GM12878 (cell line): ENCODE measurements around the gene TARBP2. TPM values are rescaled to one million over a fixed set of nuclear protein-coding genes. Genes with fewer than 3 reads are reported as not detected.

Source experiments
- ATAC-seq: fragments of 200-7000 bp; cut with Tn5 transposase; 3 replicates; pipeline ENCODE4 v1.9.1; 2020; ENCODE audit warnings: mild to moderate bottlenecking, moderate library complexity
- BruUV-seq: library from RNA; stranded (reverse); fragments of 400-500 nt; replicated peaks from 2 replicates; lab custom pipeline; 2021; lab: Mats Ljungman, UMichigan
- CTCF ChIA-PET: fragments of 300-600 bp; sonication (Branson Sonifier 250); formaldehyde crosslinking; extraction: SDS; loops from one replicate; lab custom pipeline; 2021; ENCODE audit warnings: inconsistent platforms; lab: Yijun Ruan, JAX
- POLR2A ChIA-PET: fragments of 350-600 bp; formaldehyde crosslinking; extraction: SDS; loops from one replicate; lab custom pipeline; 2021; ENCODE audit warnings: inconsistent platforms; lab: Charles Lee
- RAD21 ChIA-PET: fragments of 300-600 bp; sonication (Branson Sonifier 250); formaldehyde crosslinking; loops from one replicate; lab custom pipeline; 2023; ENCODE audit warnings: antibody characterized with exemption; ENCODE audit not compliant: unreplicated experiment; lab: Charles Lee
- SMC1A ChIA-PET: fragments of 300-600 bp; sonication (Branson Sonifier 250); formaldehyde crosslinking; loops from one replicate; lab custom pipeline; 2023; ENCODE audit not compliant: unreplicated experiment, uncharacterized antibody; lab: Charles Lee
- DNase-seq: peaks from one replicate; pipeline ENCODE4 v3.0.0-alpha.2; 2011; ENCODE audit warnings: low read depth, low spot score
- FAIRE-seq: peaks from 3 replicates; lab custom pipeline; 2011; peaks lifted over from hg19 to GRCh38; lab: Jason Lieb, UNC
- H2AFZ ChIP-seq: 2 replicates; pipeline ENCODE4 v1.6.0; 2011; ENCODE audit warnings: low read depth, low read length, control low read depth; ENCODE audit not compliant: control insufficient read depth
- H3K27ac ChIP-seq: 2 replicates; pipeline ENCODE4 v1.5.1; 2011; ENCODE audit warnings: control low read depth; ENCODE audit not compliant: control insufficient read depth, insufficient read depth
- H3K27me3 ChIP-seq, 2 experiments: replicated peaks in 1 of 2; 2 replicates each; pipeline versions ENCODE4 v1.6.0 to v1.6.1; 2011; ENCODE audit warnings: low read length in 1 of 2; ENCODE audit not compliant: control insufficient read depth in 2 of 2, insufficient read depth in 2 of 2
- H3K36me3 ChIP-seq, 2 experiments: 2 replicates each; pipeline ENCODE4 v1.5.1; 2011; ENCODE audit warnings: low read length in 1 of 2; ENCODE audit not compliant: control insufficient read depth in 2 of 2, insufficient read depth in 2 of 2
- H3K4me1 ChIP-seq: 2 replicates; pipeline ENCODE4 v1.6.1; 2011; ENCODE audit warnings: mild to moderate bottlenecking, low read length, moderate library complexity, mixed read lengths; ENCODE audit not compliant: control insufficient read depth, insufficient read depth
- H3K4me2 ChIP-seq: 2 replicates; pipeline ENCODE4 v1.6.0; 2011; ENCODE audit warnings: control low read depth; ENCODE audit not compliant: control insufficient read depth, insufficient read depth
- H3K4me3 ChIP-seq: fragments of 200-600 bp; sonication (generic); 2 replicates; pipeline ENCODE4 v1.5.1; 2016
- H3K79me2 ChIP-seq: 2 replicates; pipeline ENCODE4 v1.6.0; 2011; ENCODE audit warnings: low read length; ENCODE audit not compliant: control insufficient read depth, insufficient read depth
- H3K9ac ChIP-seq: 2 replicates; pipeline ENCODE4 v1.8.0; 2011; ENCODE audit warnings: low read length, control low read depth, mixed read lengths; ENCODE audit not compliant: control insufficient read depth, insufficient read depth
- H3K9me3 ChIP-seq: replicated peaks from 3 replicates; pipeline ENCODE4 v1.5.1; 2011; ENCODE audit warnings: mild to moderate bottlenecking, low read length; ENCODE audit not compliant: control insufficient read depth, insufficient read depth
- H4K20me1 ChIP-seq: 2 replicates; pipeline ENCODE4 v1.6.0; 2011; ENCODE audit not compliant: control insufficient read depth, insufficient read depth
- BACH1 ChIP-seq: fragments of 450-650 bp; IDR thresholded peaks from 2 replicates; pipeline ENCODE4 v1.6.1; 2017; ENCODE audit warnings: mild to moderate bottlenecking, borderline replicate concordance
- BMI1 ChIP-seq: fragments of 450-650 bp; IDR thresholded peaks from 2 replicates; pipeline ENCODE4 v1.6.1; 2016; ENCODE audit warnings: mild to moderate bottlenecking, moderate library complexity, borderline replicate concordance
- CBFB ChIP-seq: IDR thresholded peaks from 2 replicates; pipeline ENCODE4 v1.6.1; 2016; ENCODE audit warnings: antibody characterized with exemption, low read depth
- CREB1 ChIP-seq: IDR thresholded peaks from 2 replicates; pipeline ENCODE4 v1.6.1; 2012; ENCODE audit warnings: low read depth, mild to moderate bottlenecking, inconsistent platforms
- EGR1 ChIP-seq, 2 experiments: IDR thresholded peaks; 1 replicate in 1 of 2; 2 replicates in 1 of 2; pipeline ENCODE4 v1.6.1; 2011 to 2012; ENCODE audit warnings: low read depth in 2 of 2, low read length in 2 of 2, borderline replicate concordance in 1 of 2, mild to moderate bottlenecking in 1 of 2, moderate library complexity in 1 of 2
- HDAC6 ChIP-seq: fragments of 200-600 bp; sonication (generic); IDR thresholded peaks from one replicate; pipeline ENCODE4 v1.8.0; 2017; ENCODE audit warnings: antibody characterized with exemption; ENCODE audit not compliant: unreplicated experiment
- HDGF ChIP-seq: fragments of 450-650 bp; IDR thresholded peaks from 2 replicates; pipeline ENCODE4 v1.6.1; 2016; ENCODE audit warnings: antibody characterized with exemption
- KLF5 ChIP-seq: fragments of 450-650 bp; IDR thresholded peaks from 2 replicates; pipeline ENCODE4 v1.6.1; 2014; ENCODE audit warnings: mild to moderate bottlenecking; ENCODE audit not compliant: partially characterized antibody
- LARP7 ChIP-seq: fragments of 450-650 bp; IDR thresholded peaks from 2 replicates; pipeline ENCODE4 v1.6.1; 2017; ENCODE audit warnings: mild to moderate bottlenecking
- POLR2AphosphoS2 ChIP-seq: IDR thresholded peaks from 2 replicates; pipeline ENCODE4 v1.6.1; 2011; ENCODE audit warnings: low read depth, mild to moderate bottlenecking, low read length, improper control_type of control experiment, moderate library complexity
- SMAD5 ChIP-seq: IDR thresholded peaks from 2 replicates; pipeline ENCODE4 v1.6.1; 2016; ENCODE audit warnings: antibody characterized with exemption, low read depth
- TAF1 ChIP-seq: IDR thresholded peaks from 2 replicates; pipeline ENCODE4 v1.6.1; 2011; ENCODE audit warnings: mild to moderate bottlenecking, low read depth, low read length, borderline replicate concordance
- TARDBP ChIP-seq: IDR thresholded peaks from 2 replicates; pipeline ENCODE4 v1.6.1; 2016; ENCODE audit warnings: borderline replicate concordance
- YBX1 ChIP-seq: fragments of 450-650 bp; IDR thresholded peaks from 2 replicates; pipeline ENCODE4 v1.6.1; 2016; ENCODE audit warnings: antibody characterized with exemption
- YY1 ChIP-seq: IDR thresholded peaks from 2 replicates; pipeline ENCODE4 v1.6.1; 2011; ENCODE audit warnings: low read depth, mild to moderate bottlenecking, low read length
- ZBTB33 ChIP-seq: fragments of 450-650 bp; IDR thresholded peaks from 2 replicates; pipeline ENCODE4 v1.6.1; 2017; ENCODE audit warnings: mild to moderate bottlenecking
- WGBS: methylation state at CpG from one replicate; pipeline ENCODE4 v1.1.6; 2016; ENCODE audit warnings: low lambda C conversion rate; ENCODE audit not compliant: insufficient replicate concordance, insufficient coverage; ENCODE audit errors: missing lambda C conversion rate; 5-methylcytosine and 5-hydroxymethylcytosine counted together
- in situ Hi-C: fragments of 300-500 bp; cut with MboI; formaldehyde crosslinking; loops from 9 replicates; pipeline ENCODE4 v1.14.3; 2018; ENCODE audit warnings: mixed read lengths
- intact Hi-C: fragments of 100-400 bp; cut with micrococcal nuclease; formaldehyde crosslinking; loops from one replicate; pipeline ENCODE4 v1.14.2; 2022; ENCODE audit not compliant: unreplicated experiment
- polyA plus RNA-seq, 11 experiments: library from polyadenylated mRNA; depleted of rRNA in 4 of 11; unstranded in 6 of 11; stranded (reverse) in 5 of 11; fragments of >200 nt; fragmentation: Nextera tagmentation in 4 of 11; fragmentation: Illumina TruSeq in 1 of 11; extraction: Ambion mirVana in 4 of 11; extraction: Trizol in 1 of 11; gene quantifications; 1 replicate in 1 of 11; 2 replicates in 10 of 11; pipeline versions ENCODE4 v1.2.1 to v1.2.3, GENCODE V29; 2011 to 2016; ENCODE audit warnings: inconsistent platforms in 2 of 11, missing spikeins in 2 of 11, low read depth in 1 of 11
- total RNA-seq, 4 experiments: library from RNA; depleted of rRNA in 3 of 4; stranded (reverse); fragments of >200 nt in 3 of 4; fragmentation: Illumina TruSeq in 1 of 4; extraction: Trizol in 1 of 4; gene quantifications; 2 replicates each; pipeline versions ENCODE4 v1.2.1 to v1.2.3, GENCODE V29; 2013 to 2021
- TF ChIP-seq, protein P1 (sequence below): IDR thresholded peaks from 2 replicates; pipeline ENCODE4 v1.6.1; 2012; ENCODE audit warnings: low read depth, low read length, improper control_type of control experiment
- TF ChIP-seq, protein P2 (sequence below): fragments of 450-650 bp; IDR thresholded peaks from 2 replicates; pipeline ENCODE4 v1.6.1; 2014; ENCODE audit warnings: mild to moderate bottlenecking
- TF ChIP-seq, protein P3 (sequence below): fragments of 450-650 bp; conservative IDR thresholded peaks from 2 replicates; pipeline ENCODE4 v1.6.1; 2017; ENCODE audit warnings: mild to moderate bottlenecking, moderate library complexity

The TARBP2 gene
- total and polyA plus RNA-seq, 10 of the 15 experiments (the other 5 are each of a cell fraction or from before 2014, with no cell fraction given): 5.5 to 60.1 (median 36.8) TPM

DNA sequence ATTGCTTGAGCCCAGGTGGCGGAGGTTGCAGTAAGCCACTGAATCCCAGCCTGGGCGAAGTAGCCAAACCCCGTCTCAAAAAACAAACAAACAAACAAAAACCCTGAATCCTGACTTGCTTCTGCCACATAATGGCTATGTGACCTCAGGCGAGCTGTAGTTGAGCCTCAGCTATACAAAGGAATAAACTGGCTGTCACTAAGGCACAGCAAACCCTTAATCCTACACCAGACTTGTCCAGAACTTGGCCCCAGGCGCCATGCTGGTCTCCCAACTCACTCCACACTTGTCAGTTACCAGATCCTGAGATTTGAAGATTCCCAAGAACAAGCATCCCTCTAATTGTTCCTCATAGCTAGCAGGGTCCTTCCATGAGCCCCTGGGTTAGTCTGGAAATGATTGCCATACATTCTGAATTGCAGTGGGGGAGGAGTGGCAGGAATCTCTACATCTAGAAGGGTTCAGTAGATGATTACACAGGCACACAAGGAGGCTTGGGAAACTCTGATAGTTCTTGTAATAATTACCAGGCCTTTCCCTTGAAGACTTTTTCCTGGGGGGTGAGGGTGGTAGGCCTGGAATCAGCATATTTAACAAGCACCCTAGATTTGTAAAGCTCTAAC is 11.7 kb upstream of the TARBP2 start:
- no peak for ATAC-seq
- SMC1A ChIA-PET: interaction anchor here (0.8 kb wide), 1 partner anchor 13 kb away, joined by 3 read pairs; no protein-coding TSS in a partner anchor
- Histone ChIP-seq H3K27ac (no peak overlapping the region), H3K4me2 (no peak overlapping the region), H3K36me3 (peaks cover 9 to 17% of the 10 kb centered on the region in 2 experiments), H3K4me3 (no peak overlapping the region), H3K4me1 (peaks cover 10% of the 10 kb centered on the region), H3K27me3 (no peaks in the 10 kb centered on the region), H3K9ac (no peak overlapping the region), H4K20me1 (no peaks in the 10 kb centered on the region), H3K9me3 (no peaks in the 10 kb centered on the region), H2AFZ (no peak overlapping the region), H3K79me2 (no peaks in the 10 kb centered on the region)
- BruUV-seq: no TSS peak
- RAD21 ChIA-PET: interaction anchor here (1.2 kb wide), 1 partner anchor 16 kb away, joined by 3 read pairs; no protein-coding TSS in a partner anchor
- no peak for DNase-seq
- CTCF ChIA-PET: interaction anchor here (0.6 to 2.6 kb wide), 3 partner anchors 13 to 356 kb away, joined by 3 to 14 read pairs (median 3); no protein-coding TSS in a partner anchor
- FAIRE-seq: no peak
- intact Hi-C loops: no loop called here
- POLR2A ChIA-PET: interaction anchor here (1.6 kb wide), 1 partner anchor 12 kb away, joined by 4 read pairs; the partner anchor contains the start of gene TARBP2
- no peak for TF ChIP-seq HDGF
- TF ChIP-seq HDAC6: no peak
- no peak for TF ChIP-seq POLR2AphosphoS2
- TF ChIP-seq, protein P1, sequence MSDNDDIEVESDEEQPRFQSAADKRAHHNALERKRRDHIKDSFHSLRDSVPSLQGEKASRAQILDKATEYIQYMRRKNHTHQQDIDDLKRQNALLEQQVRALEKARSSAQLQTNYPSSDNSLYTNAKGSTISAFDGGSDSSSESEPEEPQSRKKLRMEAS: no peak
- no peak for TF ChIP-seq KLF5
- no peak for TF ChIP-seq TAF1
- TF ChIP-seq, protein P2, sequence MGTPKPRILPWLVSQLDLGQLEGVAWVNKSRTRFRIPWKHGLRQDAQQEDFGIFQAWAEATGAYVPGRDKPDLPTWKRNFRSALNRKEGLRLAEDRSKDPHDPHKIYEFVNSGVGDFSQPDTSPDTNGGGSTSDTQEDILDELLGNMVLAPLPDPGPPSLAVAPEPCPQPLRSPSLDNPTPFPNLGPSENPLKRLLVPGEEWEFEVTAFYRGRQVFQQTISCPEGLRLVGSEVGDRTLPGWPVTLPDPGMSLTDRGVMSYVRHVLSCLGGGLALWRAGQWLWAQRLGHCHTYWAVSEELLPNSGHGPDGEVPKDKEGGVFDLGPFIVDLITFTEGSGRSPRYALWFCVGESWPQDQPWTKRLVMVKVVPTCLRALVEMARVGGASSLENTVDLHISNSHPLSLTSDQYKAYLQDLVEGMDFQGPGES: no peak
- no peak for TF ChIP-seq CREB1
- no peak for TF ChIP-seq YBX1
- TF ChIP-seq LARP7: no peak
- TF ChIP-seq ZBTB33: no peak
- TF ChIP-seq, protein P3, sequence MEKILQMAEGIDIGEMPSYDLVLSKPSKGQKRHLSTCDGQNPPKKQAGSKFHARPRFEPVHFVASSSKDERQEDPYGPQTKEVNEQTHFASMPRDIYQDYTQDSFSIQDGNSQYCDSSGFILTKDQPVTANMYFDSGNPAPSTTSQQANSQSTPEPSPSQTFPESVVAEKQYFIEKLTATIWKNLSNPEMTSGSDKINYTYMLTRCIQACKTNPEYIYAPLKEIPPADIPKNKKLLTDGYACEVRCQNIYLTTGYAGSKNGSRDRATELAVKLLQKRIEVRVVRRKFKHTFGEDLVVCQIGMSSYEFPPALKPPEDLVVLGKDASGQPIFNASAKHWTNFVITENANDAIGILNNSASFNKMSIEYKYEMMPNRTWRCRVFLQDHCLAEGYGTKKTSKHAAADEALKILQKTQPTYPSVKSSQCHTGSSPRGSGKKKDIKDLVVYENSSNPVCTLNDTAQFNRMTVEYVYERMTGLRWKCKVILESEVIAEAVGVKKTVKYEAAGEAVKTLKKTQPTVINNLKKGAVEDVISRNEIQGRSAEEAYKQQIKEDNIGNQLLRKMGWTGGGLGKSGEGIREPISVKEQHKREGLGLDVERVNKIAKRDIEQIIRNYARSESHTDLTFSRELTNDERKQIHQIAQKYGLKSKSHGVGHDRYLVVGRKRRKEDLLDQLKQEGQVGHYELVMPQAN: no peak
- no peak for TF ChIP-seq BMI1
- TF ChIP-seq BACH1: no peak
- no peak for TF ChIP-seq SMAD5
- no peak for TF ChIP-seq YY1
- TF ChIP-seq EGR1 (IDR thresholded peaks at IDR 0.05; ENCODE audit: borderline replicate concordance in 1 of 2, low read depth in 2 of 2, low read length in 2 of 2): no peak
- no peak for TF ChIP-seq TARDBP
- TF ChIP-seq CBFB: no peak
- WGBS: 80% methylated on average over 5 of the region's 5 CpGs
- in situ Hi-C loops: no loop called here
